ENCODE measurements around the gene CYTL1. TPM values are rescaled to one million over a fixed set of nuclear protein-coding genes. Genes with fewer than 3 reads are reported as not detected.
"Not testable (repeated sequence)": the region's sequence is repeated elsewhere in the genome, so short reads cannot be mapped to it uniquely, and the experiment has no call there.

CYTL1 gene
- total RNA-seq (2014; rRNA removed; shearing (Covaris generic)), result 0.35 TPM in 1 of 2 replicates, not detected in the other
- 0.48 and 3.3 TPM in 2 replicates for polyA plus RNA-seq (2015; cell fraction: cytosol; rRNA removed)
- not detected in 2 replicates for polyA plus RNA-seq (2015; cell fraction: nucleus; rRNA removed)

- in situ Hi-C loops (cut with HindIII; ENCODE audit: low pct_unique_long_range_greater_than_20kb, low sequenced_read_pairs), result no loop called here
- no peak for DNase-seq (ENCODE audit: low read depth, low spot score)
These were observed at the start of gene CYTL1 for GRCh38 chr4:5019274-5019673. Gene CYTL1 (minus strand): TSS chr4:5019458. CDS start chr4:5019445, 13 bp downstream.

GRCh38 chr4:5067908-5068307 is 48.6 kb upstream of the CYTL1 start:
- DNase-seq (ENCODE audit: low read depth, low spot score), result no peak
- in situ Hi-C loops (cut with HindIII; ENCODE audit: low pct_unique_long_range_greater_than_20kb, low sequenced_read_pairs), result no loop called here

GRCh38 chr4:5066968-5067367 is 47.7 kb upstream of the CYTL1 start:
- DNase-seq (ENCODE audit: low read depth, low spot score); in situ Hi-C loops (cut with HindIII; ENCODE audit: low pct_unique_long_range_greater_than_20kb, low sequenced_read_pairs): not testable (repeated sequence)

GRCh38 chr4:5066101-5066500 is 46.8 kb upstream of the CYTL1 start:
- in situ Hi-C loops (cut with HindIII; ENCODE audit: low pct_unique_long_range_greater_than_20kb, low sequenced_read_pairs), result no loop called here
- DNase-seq (ENCODE audit: low read depth, low spot score), result no peak

- in situ Hi-C loops (cut with HindIII; ENCODE audit: low pct_unique_long_range_greater_than_20kb, low sequenced_read_pairs), result no loop called here
- no peak for DNase-seq (ENCODE audit: low read depth, low spot score)
These were observed 36.2 kb upstream of the CYTL1 start for GRCh38 chr4:5055411-5055810.

- in situ Hi-C loops (cut with HindIII; ENCODE audit: low pct_unique_long_range_greater_than_20kb, low sequenced_read_pairs), result no loop called here
- DNase-seq (ENCODE audit: low read depth, low spot score), result no peak
These were observed 35.3 kb upstream of the CYTL1 start for GRCh38 chr4:5054532-5054931.

- DNase-seq (ENCODE audit: low read depth, low spot score), result no peak
- in situ Hi-C loops (cut with HindIII; ENCODE audit: low pct_unique_long_range_greater_than_20kb, low sequenced_read_pairs), result no loop called here
These were observed 33.6 kb upstream of the CYTL1 start for GRCh38 chr4:5052726-5053425.

GRCh38 chr4:5052204-5052702 is 33.0 kb upstream of the CYTL1 start:
- in situ Hi-C loops (cut with HindIII; ENCODE audit: low pct_unique_long_range_greater_than_20kb, low sequenced_read_pairs), result no loop called here
- DNase-seq (ENCODE audit: low read depth, low spot score), result no peak

- peak; percentile 66 for DNase-seq (ENCODE audit: low read depth, low spot score)
- in situ Hi-C loops (cut with HindIII; ENCODE audit: low pct_unique_long_range_greater_than_20kb, low sequenced_read_pairs), result no loop called here
These were observed 32.3 kb upstream of the CYTL1 start, which contains the start of gene STK32B for GRCh38 chr4:5051278-5052203. Gene STK32B (plus strand): TSS chr4:5051480.

GRCh38 chr4:5050520-5051277 is 31.4 kb upstream of the CYTL1 start:
- peak; percentile 79 for DNase-seq (ENCODE audit: low read depth, low spot score)
- in situ Hi-C loops (cut with HindIII; ENCODE audit: low pct_unique_long_range_greater_than_20kb, low sequenced_read_pairs), result no loop called here

- no peak for DNase-seq (ENCODE audit: low read depth, low spot score)
- in situ Hi-C loops (cut with HindIII; ENCODE audit: low pct_unique_long_range_greater_than_20kb, low sequenced_read_pairs), result no loop called here
These were observed 29.5 kb upstream of the CYTL1 start for GRCh38 chr4:5048721-5049120.

- peak; percentile 20 for DNase-seq (ENCODE audit: low read depth, low spot score)
- in situ Hi-C loops (cut with HindIII; ENCODE audit: low pct_unique_long_range_greater_than_20kb, low sequenced_read_pairs), result no loop called here
These were observed 25.8 kb upstream of the CYTL1 start for GRCh38 chr4:5045097-5045496.

GRCh38 chr4:5044341-5044740 is 25.1 kb upstream of the CYTL1 start:
- in situ Hi-C loops (cut with HindIII; ENCODE audit: low pct_unique_long_range_greater_than_20kb, low sequenced_read_pairs), result no loop called here
- no peak for DNase-seq (ENCODE audit: low read depth, low spot score)

GRCh38 chr4:5043579-5043978 is 24.3 kb upstream of the CYTL1 start:
- DNase-seq (ENCODE audit: low read depth, low spot score), result no peak
- in situ Hi-C loops (cut with HindIII; ENCODE audit: low pct_unique_long_range_greater_than_20kb, low sequenced_read_pairs), result no loop called here

- no peak for DNase-seq (ENCODE audit: low read depth, low spot score)
- in situ Hi-C loops (cut with HindIII; ENCODE audit: low pct_unique_long_range_greater_than_20kb, low sequenced_read_pairs), result no loop called here
These were observed 22.4 kb upstream of the CYTL1 start for GRCh38 chr4:5041699-5042098.

- DNase-seq (ENCODE audit: low read depth, low spot score), result no peak
- in situ Hi-C loops (cut with HindIII; ENCODE audit: low pct_unique_long_range_greater_than_20kb, low sequenced_read_pairs), result no loop called here
These were observed 21.8 kb upstream of the CYTL1 start for GRCh38 chr4:5040856-5041620.

- in situ Hi-C loops (cut with HindIII; ENCODE audit: low pct_unique_long_range_greater_than_20kb, low sequenced_read_pairs), result no loop called here
- no peak for DNase-seq (ENCODE audit: low read depth, low spot score)
These were observed 20.5 kb upstream of the CYTL1 start for GRCh38 chr4:5039800-5040199.
